ENCODE results near the gene ASXL1. TPM values are rescaled to one million over a fixed set of nuclear protein-coding genes. Genes with fewer than 3 reads are reported as not detected.

Gene ASXL1
- total and polyA plus RNA-seq, 9 donors: 28.4 to 42.3 (median 34.7) TPM

DNA sequence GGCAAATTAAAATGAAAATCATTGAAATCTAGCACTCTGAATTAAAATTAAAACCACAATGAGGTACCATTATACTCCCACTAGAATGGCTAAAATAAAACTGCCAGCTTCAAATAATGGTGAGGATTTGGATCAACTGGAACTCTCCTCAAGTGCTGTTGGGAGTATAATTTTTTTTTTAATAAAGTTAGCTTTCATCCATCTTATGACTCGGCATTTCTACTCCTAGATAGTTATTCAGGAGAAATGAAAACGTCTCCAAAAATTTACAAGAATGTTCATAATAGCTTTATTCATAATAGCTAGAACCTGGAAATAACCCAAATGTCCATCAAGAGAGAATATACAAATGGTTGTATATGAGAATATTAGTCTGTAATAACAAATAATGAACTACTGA, 63.2 kb downstream of the ASXL1 start:
- Histone ChIP-seq H3K4me1 (ENCODE audit: control insufficient read depth, insufficient read depth, low read length) (no peaks in the 10 kb centered on the region), H3K4me3 (ENCODE audit: low read length) (no peak overlapping the region), H3K9me3 (replicated peaks; ENCODE audit: control insufficient read depth, low read depth, low read length) (no peaks in the 10 kb centered on the region), H3K36me3 (ENCODE audit: control insufficient read depth, insufficient read depth, low read length) (no peaks in the 10 kb centered on the region), H3K27ac (ENCODE audit: low read length) (no peak overlapping the region), H3K27me3 (ENCODE audit: control insufficient read depth, insufficient read depth, low read length) (no peaks in the 10 kb centered on the region)
- DNase-seq: no peak
- no CpG with 5 or more reads among the region's 2 CpGs for WGBS (ENCODE audit: insufficient coverage)

DNA sequence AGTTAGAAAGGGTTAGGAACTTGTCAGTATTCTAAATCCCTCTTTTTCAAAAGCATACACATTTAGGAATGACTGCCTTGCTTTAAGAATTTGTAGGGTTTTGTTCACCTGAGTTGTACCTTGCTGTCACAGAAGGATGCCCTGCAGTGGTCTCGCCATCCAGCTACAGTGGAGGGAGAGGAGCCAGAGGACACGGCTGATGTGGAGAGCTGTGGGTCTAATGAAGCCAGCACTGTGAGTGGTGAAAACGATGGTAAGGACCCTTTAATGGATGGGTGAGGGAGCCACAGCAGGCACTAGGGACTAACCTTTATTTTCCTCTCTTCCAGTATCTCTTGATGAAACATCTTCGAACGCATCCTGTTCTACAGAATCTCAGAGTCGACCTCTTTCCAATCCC, 69.9 kb downstream of the ASXL1 start:
- no peak for DNase-seq
- 100% methylated on average over 2 of the region's 6 CpGs for WGBS (ENCODE audit: insufficient coverage)
- no peak overlapping the region for H3K4me3 ChIP-seq (ENCODE audit: low read length)
- no peaks in the 10 kb centered on the region for H3K9me3 ChIP-seq (replicated peaks; ENCODE audit: control insufficient read depth, low read depth, low read length)
- H3K27me3 ChIP-seq (ENCODE audit: control insufficient read depth, insufficient read depth, low read length): no peaks in the 10 kb centered on the region
- peaks cover 45% of the 10 kb centered on the region for H3K36me3 ChIP-seq (ENCODE audit: control insufficient read depth, insufficient read depth, low read length)
- H3K4me1 ChIP-seq (ENCODE audit: control insufficient read depth, insufficient read depth, low read length): peaks cover 4% of the 10 kb centered on the region
- H3K27ac ChIP-seq (ENCODE audit: low read length): no peak overlapping the region

DNA sequence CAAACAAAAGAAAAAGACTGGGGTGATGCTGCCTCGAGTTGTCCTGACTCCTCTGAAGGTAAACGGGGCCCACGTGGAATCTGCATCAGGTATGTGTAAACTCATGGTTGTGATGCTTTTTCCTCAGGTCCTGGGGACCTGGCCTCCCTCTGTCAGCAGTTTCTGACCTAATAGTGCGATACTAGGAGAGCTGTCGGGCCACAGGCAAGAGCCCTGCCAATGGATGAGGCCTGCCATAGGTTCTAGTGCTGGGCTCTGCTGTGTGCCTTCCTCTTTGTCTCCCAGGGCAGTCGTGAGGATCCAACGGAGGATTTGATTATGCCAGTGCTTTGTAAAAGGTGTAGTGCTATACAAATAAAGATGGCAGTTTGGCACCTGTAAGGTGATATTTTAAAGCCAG, 71.2 kb downstream of the ASXL1 start:
- Histone ChIP-seq H3K27ac (ENCODE audit: low read length) (no peak overlapping the region), H3K4me3 (ENCODE audit: low read length) (no peak overlapping the region), H3K9me3 (replicated peaks; ENCODE audit: control insufficient read depth, low read depth, low read length) (no peaks in the 10 kb centered on the region), H3K27me3 (ENCODE audit: control insufficient read depth, insufficient read depth, low read length) (no peaks in the 10 kb centered on the region), H3K4me1 (ENCODE audit: control insufficient read depth, insufficient read depth, low read length) (peaks cover 4% of the 10 kb centered on the region), H3K36me3 (ENCODE audit: control insufficient read depth, insufficient read depth, low read length) (peaks cover 57% of the 10 kb centered on the region)
- 97% methylated on average over 7 of the region's 7 CpGs for WGBS (ENCODE audit: insufficient coverage)
- DNase-seq: no peak

DNA sequence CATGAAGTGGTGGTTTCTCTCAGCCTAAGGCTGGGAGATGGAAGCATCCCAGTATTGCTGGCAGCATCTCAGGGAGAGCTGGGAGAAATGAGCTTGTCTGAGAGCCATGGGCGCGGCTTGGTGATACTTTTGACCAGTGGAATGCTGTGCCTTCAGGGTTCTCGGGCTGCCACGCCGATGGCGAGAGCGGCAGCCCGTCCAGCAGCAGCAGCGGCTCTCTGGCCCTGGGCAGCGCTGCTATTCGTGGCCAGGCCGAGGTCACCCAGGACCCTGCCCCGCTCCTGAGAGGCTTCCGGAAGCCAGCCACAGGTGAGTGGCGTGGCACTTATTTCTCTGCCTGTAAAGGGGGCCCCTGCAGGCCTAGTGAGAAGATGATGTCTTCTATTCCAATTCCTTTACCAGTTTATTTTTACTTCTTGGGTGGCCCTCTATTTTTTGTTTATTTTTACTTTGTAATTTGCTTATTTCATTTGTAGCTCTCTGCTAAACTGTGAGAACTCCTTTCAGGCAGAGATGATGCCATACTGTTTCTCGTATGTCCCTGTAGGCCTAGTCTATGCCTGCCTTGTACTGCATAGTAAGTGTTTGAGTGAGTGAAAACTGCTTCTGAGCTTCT, 71.7 kb downstream of the ASXL1 start:
- H3K4me3 ChIP-seq (ENCODE audit: low read length): no peak overlapping the region
- no peaks in the 10 kb centered on the region for H3K27me3 ChIP-seq (ENCODE audit: control insufficient read depth, insufficient read depth, low read length)
- no peak overlapping the region for H3K27ac ChIP-seq (ENCODE audit: low read length)
- H3K4me1 ChIP-seq (ENCODE audit: control insufficient read depth, insufficient read depth, low read length): peaks cover 4% of the 10 kb centered on the region
- DNase-seq: no peak
- peaks cover 62% of the 10 kb centered on the region for H3K36me3 ChIP-seq (ENCODE audit: control insufficient read depth, insufficient read depth, low read length)
- over 99% methylated on average over 13 of the region's 16 CpGs for WGBS (ENCODE audit: insufficient coverage)
- no peaks in the 10 kb centered on the region for H3K9me3 ChIP-seq (replicated peaks; ENCODE audit: control insufficient read depth, low read depth, low read length)

DNA sequence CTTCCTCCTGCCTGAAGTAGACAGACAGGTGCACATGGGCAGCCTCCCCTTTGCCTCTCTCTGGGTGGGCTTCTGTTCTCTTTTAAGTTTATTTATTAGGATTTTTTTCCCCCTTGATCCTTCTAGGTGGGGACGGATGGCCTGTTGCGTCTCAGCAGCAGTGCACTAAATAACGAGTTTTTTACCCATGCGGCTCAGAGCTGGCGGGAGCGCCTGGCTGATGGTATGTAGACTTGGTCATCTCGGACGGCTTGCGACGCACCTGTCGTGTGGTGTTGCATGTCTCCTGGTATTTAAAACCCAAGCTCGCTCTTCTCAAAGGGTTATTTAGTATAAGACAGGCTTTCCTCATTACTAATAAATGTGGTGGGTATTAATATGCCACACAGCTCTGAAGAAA, 73.3 kb downstream of the ASXL1 start:
- H3K36me3 ChIP-seq (ENCODE audit: control insufficient read depth, insufficient read depth, low read length): peaks cover 79% of the 10 kb centered on the region
- WGBS (ENCODE audit: insufficient coverage): no CpG with 5 or more reads among the region's 12 CpGs
- H3K4me1 ChIP-seq (ENCODE audit: control insufficient read depth, insufficient read depth, low read length): peaks cover 4% of the 10 kb centered on the region
- no peaks in the 10 kb centered on the region for H3K9me3 ChIP-seq (replicated peaks; ENCODE audit: control insufficient read depth, low read depth, low read length)
- DNase-seq: no peak
- no peaks in the 10 kb centered on the region for H3K27me3 ChIP-seq (ENCODE audit: control insufficient read depth, insufficient read depth, low read length)
- H3K27ac ChIP-seq (ENCODE audit: low read length): no peak overlapping the region
- H3K4me3 ChIP-seq (ENCODE audit: low read length): no peak overlapping the region

DNA sequence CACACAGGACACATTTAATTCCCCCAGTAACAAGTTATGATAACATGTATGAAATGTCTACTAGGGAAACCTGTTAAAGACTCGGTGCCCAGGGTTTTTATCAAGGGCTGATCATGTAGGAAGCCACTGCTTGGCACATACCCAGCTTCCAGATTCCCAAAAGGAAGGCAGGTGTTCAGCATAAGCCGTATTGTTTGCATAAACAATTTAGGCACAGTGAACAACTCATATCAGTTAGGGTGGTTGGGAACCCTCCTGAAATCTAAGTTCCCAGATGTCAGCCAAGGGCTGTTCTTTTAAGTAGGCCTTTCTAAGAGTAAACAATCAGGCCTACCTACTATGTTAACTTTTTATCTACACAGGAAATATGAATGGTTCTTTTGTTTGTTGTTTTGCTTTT, 74.1 kb downstream of the ASXL1 start:
- WGBS (ENCODE audit: insufficient coverage): 71% methylated on average over 1 of the region's 2 CpGs
- H3K27ac ChIP-seq (ENCODE audit: low read length): no peak overlapping the region
- peaks cover 4% of the 10 kb centered on the region for H3K4me1 ChIP-seq (ENCODE audit: control insufficient read depth, insufficient read depth, low read length)
- DNase-seq: no peak
- no peaks in the 10 kb centered on the region for H3K9me3 ChIP-seq (replicated peaks; ENCODE audit: control insufficient read depth, low read depth, low read length)
- no peaks in the 10 kb centered on the region for H3K27me3 ChIP-seq (ENCODE audit: control insufficient read depth, insufficient read depth, low read length)
- peaks cover 87% of the 10 kb centered on the region for H3K36me3 ChIP-seq (ENCODE audit: control insufficient read depth, insufficient read depth, low read length)
- H3K4me3 ChIP-seq (ENCODE audit: low read length): no peak overlapping the region

DNA sequence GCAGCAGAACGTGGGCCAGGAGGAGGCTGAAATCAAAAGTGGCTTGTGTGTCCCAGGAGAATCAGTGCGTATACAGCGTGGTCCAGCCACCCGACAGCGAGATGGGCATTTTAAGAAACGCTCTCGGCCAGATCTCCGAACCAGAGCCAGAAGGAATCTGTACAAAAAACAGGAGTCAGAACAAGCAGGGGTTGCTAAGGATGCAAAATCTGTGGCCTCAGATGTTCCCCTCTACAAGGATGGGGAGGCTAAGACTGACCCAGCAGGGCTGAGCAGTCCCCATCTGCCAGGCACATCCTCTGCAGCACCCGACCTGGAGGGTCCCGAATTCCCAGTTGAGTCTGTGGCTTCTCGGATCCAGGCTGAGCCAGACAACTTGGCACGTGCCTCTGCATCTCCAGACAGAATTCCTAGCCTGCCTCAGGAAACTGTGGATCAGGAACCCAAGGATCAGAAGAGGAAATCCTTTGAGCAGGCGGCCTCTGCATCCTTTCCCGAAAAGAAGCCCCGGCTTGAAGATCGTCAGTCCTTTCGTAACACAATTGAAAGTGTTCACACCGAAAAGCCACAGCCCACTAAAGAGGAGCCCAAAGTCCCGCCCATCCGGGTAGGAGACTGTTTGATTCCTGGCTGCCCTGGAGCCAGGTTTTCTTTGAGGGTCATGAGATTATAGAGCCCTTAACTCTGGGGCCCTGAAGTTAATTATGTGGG, 75.3 kb downstream of the ASXL1 start:
- Histone ChIP-seq H3K36me3 (ENCODE audit: control insufficient read depth, insufficient read depth, low read length) (peaks cover 92% of the 10 kb centered on the region), H3K4me3 (ENCODE audit: low read length) (no peak overlapping the region), H3K27me3 (ENCODE audit: control insufficient read depth, insufficient read depth, low read length) (no peaks in the 10 kb centered on the region), H3K27ac (ENCODE audit: low read length) (peak overlapping the region; percentile 62), H3K9me3 (replicated peaks; ENCODE audit: control insufficient read depth, low read depth, low read length) (no peaks in the 10 kb centered on the region), H3K4me1 (ENCODE audit: control insufficient read depth, insufficient read depth, low read length) (peaks cover 4% of the 10 kb centered on the region)
- peak; percentile 45 for DNase-seq
- WGBS (ENCODE audit: insufficient coverage): 71% methylated on average over 13 of the region's 20 CpGs

DNA sequence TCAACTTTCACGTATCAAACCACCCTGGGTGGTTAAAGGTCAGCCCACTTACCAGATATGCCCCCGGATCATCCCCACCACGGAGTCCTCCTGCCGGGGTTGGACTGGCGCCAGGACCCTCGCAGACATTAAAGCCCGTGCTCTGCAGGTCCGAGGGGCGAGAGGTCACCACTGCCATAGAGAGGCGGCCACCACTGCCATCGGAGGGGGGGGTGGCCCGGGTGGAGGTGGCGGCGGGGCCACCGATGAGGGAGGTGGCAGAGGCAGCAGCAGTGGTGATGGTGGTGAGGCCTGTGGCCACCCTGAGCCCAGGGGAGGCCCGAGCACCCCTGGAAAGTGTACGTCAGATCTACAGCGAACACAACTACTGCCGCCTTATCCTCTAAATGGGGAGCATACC, 76.3 kb downstream of the ASXL1 start:
- H3K4me3 ChIP-seq (ENCODE audit: low read length): no peak overlapping the region
- no peak overlapping the region for H3K27ac ChIP-seq (ENCODE audit: low read length)
- DNase-seq: no peak
- H3K4me1 ChIP-seq (ENCODE audit: control insufficient read depth, insufficient read depth, low read length): peaks cover 4% of the 10 kb centered on the region
- 94% methylated on average over 15 of the region's 19 CpGs for WGBS (ENCODE audit: insufficient coverage)
- peaks cover 93% of the 10 kb centered on the region for H3K36me3 ChIP-seq (ENCODE audit: control insufficient read depth, insufficient read depth, low read length)
- H3K9me3 ChIP-seq (replicated peaks; ENCODE audit: control insufficient read depth, low read depth, low read length): no peaks in the 10 kb centered on the region
- no peaks in the 10 kb centered on the region for H3K27me3 ChIP-seq (ENCODE audit: control insufficient read depth, insufficient read depth, low read length)

DNA sequence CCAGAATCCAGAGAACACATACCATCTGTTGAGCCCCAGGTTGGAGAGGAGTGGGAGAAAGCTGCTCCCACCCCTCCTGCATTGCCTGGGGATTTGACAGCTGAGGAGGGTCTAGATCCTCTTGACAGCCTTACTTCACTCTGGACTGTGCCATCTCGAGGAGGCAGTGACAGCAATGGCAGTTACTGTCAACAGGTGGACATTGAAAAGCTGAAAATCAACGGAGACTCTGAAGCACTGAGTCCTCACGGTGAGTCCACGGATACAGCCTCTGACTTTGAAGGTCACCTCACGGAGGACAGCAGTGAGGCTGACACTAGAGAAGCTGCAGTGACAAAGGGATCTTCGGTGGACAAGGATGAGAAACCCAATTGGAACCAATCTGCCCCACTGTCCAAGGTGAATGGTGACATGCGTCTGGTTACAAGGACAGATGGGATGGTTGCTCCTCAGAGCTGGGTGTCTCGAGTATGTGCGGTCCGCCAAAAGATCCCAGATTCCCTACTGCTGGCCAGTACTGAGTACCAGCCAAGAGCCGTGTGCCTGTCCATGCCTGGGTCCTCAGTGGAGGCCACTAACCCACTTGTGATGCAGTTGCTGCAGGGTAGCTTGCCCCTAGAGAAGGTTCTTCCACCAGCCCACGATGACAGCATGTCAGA, 77.4 kb downstream of the ASXL1 start:
- no peak overlapping the region for H3K4me3 ChIP-seq (ENCODE audit: low read length)
- peaks cover 4% of the 10 kb centered on the region for H3K4me1 ChIP-seq (ENCODE audit: control insufficient read depth, insufficient read depth, low read length)
- no peaks in the 10 kb centered on the region for H3K9me3 ChIP-seq (replicated peaks; ENCODE audit: control insufficient read depth, low read depth, low read length)
- H3K27ac ChIP-seq (ENCODE audit: low read length): no peak overlapping the region
- no peaks in the 10 kb centered on the region for H3K27me3 ChIP-seq (ENCODE audit: control insufficient read depth, insufficient read depth, low read length)
- DNase-seq: no peak
- H3K36me3 ChIP-seq (ENCODE audit: control insufficient read depth, insufficient read depth, low read length): peaks cover 93% of the 10 kb centered on the region
- WGBS (ENCODE audit: insufficient coverage): 98% methylated on average over 10 of the region's 12 CpGs

DNA sequence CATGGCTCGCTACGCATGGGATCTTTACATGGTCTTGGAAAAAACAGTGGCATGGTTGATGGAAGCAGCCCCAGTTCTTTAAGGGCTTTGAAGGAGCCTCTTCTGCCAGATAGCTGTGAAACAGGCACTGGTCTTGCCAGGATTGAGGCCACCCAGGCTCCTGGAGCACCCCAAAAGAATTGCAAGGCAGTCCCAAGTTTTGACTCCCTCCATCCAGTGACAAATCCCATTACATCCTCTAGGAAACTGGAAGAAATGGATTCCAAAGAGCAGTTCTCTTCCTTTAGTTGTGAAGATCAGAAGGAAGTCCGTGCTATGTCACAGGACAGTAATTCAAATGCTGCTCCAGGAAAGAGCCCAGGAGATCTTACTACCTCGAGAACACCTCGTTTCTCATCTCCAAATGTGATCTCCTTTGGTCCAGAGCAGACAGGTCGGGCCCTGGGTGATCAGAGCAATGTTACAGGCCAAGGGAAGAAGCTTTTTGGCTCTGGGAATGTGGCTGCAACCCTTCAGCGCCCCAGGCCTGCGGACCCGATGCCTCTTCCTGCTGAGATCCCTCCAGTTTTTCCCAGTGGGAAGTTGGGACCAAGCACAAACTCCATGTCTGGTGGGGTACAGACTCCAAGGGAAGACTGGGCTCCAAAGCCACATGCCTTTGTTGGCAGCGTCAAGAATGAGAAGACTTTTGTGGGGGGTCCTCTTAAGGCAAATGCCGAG, 78.2 kb downstream of the ASXL1 start:
- no peak overlapping the region for H3K4me3 ChIP-seq (ENCODE audit: low read length)
- WGBS (ENCODE audit: insufficient coverage): 94% methylated on average over 9 of the region's 11 CpGs

More for the DNA sequence above, 78.2 kb downstream of the ASXL1 start:
- no peak for DNase-seq
- Histone ChIP-seq H3K4me1 (ENCODE audit: control insufficient read depth, insufficient read depth, low read length) (peaks cover 4% of the 10 kb centered on the region), H3K36me3 (ENCODE audit: control insufficient read depth, insufficient read depth, low read length) (peaks cover 91% of the 10 kb centered on the region), H3K27me3 (ENCODE audit: control insufficient read depth, insufficient read depth, low read length) (no peaks in the 10 kb centered on the region), H3K27ac (ENCODE audit: low read length) (no peak overlapping the region), H3K9me3 (replicated peaks; ENCODE audit: control insufficient read depth, low read depth, low read length) (no peaks in the 10 kb centered on the region)
